DMS53 treated with DMSO at 0.1 percent for 48 hours (cell line): ENCODE measurements around the gene FBXL20.
"Not testable (repeated sequence)": the region's sequence is repeated elsewhere in the genome, so short reads cannot be mapped to it uniquely, and the experiment has no call there.

Experiments
- DNase-seq: peaks from one replicate; lab custom pipeline; 2025; ENCODE audit not compliant: unreplicated experiment; lab: John Stamatoyannopoulos, UW

FBXL20 gene

GRCh38 chr17:39391448-39391847, 10.0 kb downstream of the FBXL20 start:
- DNase-seq = no peak

GRCh38 chr17:39385040-39385439, 16.4 kb downstream of the FBXL20 start:
- no peak for DNase-seq

- DNase-seq = no peak
Measured at GRCh38 chr17:39380144-39380543, 21.3 kb downstream of the FBXL20 start.

- no peak for DNase-seq
Measured at GRCh38 chr17:39376434-39376833, 25.0 kb downstream of the FBXL20 start.

- DNase-seq = not testable (repeated sequence)
Measured at GRCh38 chr17:39367805-39368204, 33.6 kb downstream of the FBXL20 start.

GRCh38 chr17:39365872-39366271, 35.6 kb downstream of the FBXL20 start:
- no peak for DNase-seq

- DNase-seq = no peak
Measured at GRCh38 chr17:39365242-39365641, 36.2 kb downstream of the FBXL20 start.

GRCh38 chr17:39364236-39365025, 37.0 kb downstream of the FBXL20 start:
- no peak for DNase-seq

GRCh38 chr17:39361064-39361463, 40.4 kb downstream of the FBXL20 start:
- DNase-seq = no peak

GRCh38 chr17:39360537-39360936, 40.9 kb downstream of the FBXL20 start:
- DNase-seq = no peak

- DNase-seq = no peak
Measured at GRCh38 chr17:39359994-39360393, 41.4 kb downstream of the FBXL20 start.

GRCh38 chr17:39357986-39358385, 43.4 kb downstream of the FBXL20 start:
- DNase-seq = no peak

GRCh38 chr17:39357488-39357887, 43.9 kb downstream of the FBXL20 start:
- no peak for DNase-seq

GRCh38 chr17:39352986-39353385, 48.4 kb downstream of the FBXL20 start:
- DNase-seq = no peak

- DNase-seq = no peak
Measured at GRCh38 chr17:39352511-39352910, 48.9 kb downstream of the FBXL20 start.

- no peak for DNase-seq
Measured at GRCh38 chr17:39351508-39351907, 49.9 kb downstream of the FBXL20 start.

GRCh38 chr17:39349246-39349645, 52.2 kb downstream of the FBXL20 start:
- DNase-seq = no peak

- DNase-seq = not testable (repeated sequence)
Measured at GRCh38 chr17:39346863-39347262, 54.6 kb downstream of the FBXL20 start.

GRCh38 chr17:39341541-39341940, 59.9 kb downstream of the FBXL20 start:
- no peak for DNase-seq

GRCh38 chr17:39340731-39341130, 60.7 kb downstream of the FBXL20 start:
- no peak for DNase-seq

- DNase-seq = no peak
Measured at GRCh38 chr17:39339272-39339671, 62.2 kb downstream of the FBXL20 start.

GRCh38 chr17:39337649-39338048, 63.8 kb downstream of the FBXL20 start:
- DNase-seq = not testable (repeated sequence)

- DNase-seq = no peak
Measured at GRCh38 chr17:39335704-39336223, 65.7 kb downstream of the FBXL20 start.
